Neural progenitor cell (in vitro differentiated cells): Measurements from ENCODE around the gene PEPD. TPM values are rescaled to one million over a fixed set of nuclear protein-coding genes. Genes with fewer than 3 reads are reported as not detected.

Experiments used
- DNase-seq: peaks from one replicate; pipeline ENCODE4 v3.0.0-alpha.2; 2016; ENCODE audit warnings: low spot score
- H2AFZ ChIP-seq: fragments of 200-600 bp; sonication (generic); replicated peaks from 2 replicates; pipeline ENCODE4 v1.6.1; 2016; ENCODE audit warnings: antibody characterized with exemption
- H3F3A ChIP-seq: fragments of 200-600 bp; sonication (generic); 2 replicates; pipeline ENCODE4 v1.6.1; 2016; ENCODE audit warnings: antibody characterized with exemption, low read depth
- H3K27ac ChIP-seq: fragments of 200-600 bp; sonication (generic); 2 replicates; pipeline ENCODE4 v1.5.1; 2016; ENCODE audit warnings: mild to moderate bottlenecking
- H3K27me3 ChIP-seq: fragments of 200-600 bp; sonication (generic); 2 replicates; pipeline ENCODE4 v1.6.1; 2016; ENCODE audit warnings: mild to moderate bottlenecking, moderate library complexity
- H3K36me3 ChIP-seq: fragments of 200-600 bp; sonication (generic); 2 replicates; pipeline ENCODE4 v1.5.1; 2016
- H3K4me1 ChIP-seq: fragments of 200-600 bp; sonication (generic); 2 replicates; pipeline ENCODE4 v1.6.1; 2016; ENCODE audit warnings: mixed run types
- H3K4me2 ChIP-seq: fragments of 200-600 bp; sonication (generic); 2 replicates; pipeline ENCODE4 v1.6.1; 2016
- H3K4me3 ChIP-seq: fragments of 200-600 bp; sonication (generic); 2 replicates; pipeline ENCODE4 v1.5.1; 2016
- H3K79me2 ChIP-seq: fragments of 200-600 bp; sonication (generic); 2 replicates; pipeline ENCODE4 v1.6.1; 2016; ENCODE audit warnings: low read depth
- H3K9ac ChIP-seq: fragments of 200-600 bp; sonication (generic); 2 replicates; pipeline ENCODE4 v1.6.1; 2016
- H3K9me3 ChIP-seq: fragments of 200-600 bp; sonication (generic); 2 replicates; pipeline ENCODE4 v1.5.1; 2016; ENCODE audit warnings: low read depth
- H4K20me1 ChIP-seq: fragments of 200-600 bp; sonication (generic); 2 replicates; pipeline ENCODE4 v1.6.1; 2016; ENCODE audit warnings: low read depth
- H3K27ac Mint-ChIP-seq: 3 replicates; pipeline ENCODE4 v1.8.0; 2021; ENCODE audit warnings: mixed read lengths
- H3K27me3 Mint-ChIP-seq: 2 replicates; pipeline ENCODE4 v1.8.0; 2022; ENCODE audit warnings: low read depth, mild to moderate bottlenecking, inconsistent platforms, moderate library complexity, mixed read lengths; ENCODE audit not compliant: insufficient read depth
- H3K36me3 Mint-ChIP-seq: 3 replicates; pipeline ENCODE4 v1.8.0; 2021; ENCODE audit warnings: mixed read lengths
- H3K4me1 Mint-ChIP-seq: 3 replicates; pipeline ENCODE4 v1.8.0; 2021; ENCODE audit warnings: mixed read lengths
- H3K4me3 Mint-ChIP-seq: 3 replicates; pipeline ENCODE4 v1.8.0; 2021; ENCODE audit warnings: mild to moderate bottlenecking, moderate library complexity, mixed read lengths
- H3K9me3 Mint-ChIP-seq: 3 replicates; pipeline ENCODE4 v1.8.0; 2020; ENCODE audit warnings: mixed read lengths
- CTCF ChIP-seq: fragments of 200-600 bp; sonication (generic); IDR thresholded peaks from 2 replicates; pipeline ENCODE4 v1.5.1; 2017; ENCODE audit warnings: antibody characterized with exemption, mild to moderate bottlenecking
- EZH2 ChIP-seq: fragments of 200-600 bp; sonication (generic); IDR thresholded peaks from 2 replicates; pipeline ENCODE4 v1.6.1; 2017; ENCODE audit warnings: antibody characterized with exemption, mild to moderate bottlenecking, moderate library complexity
- EZH2phosphoT487 ChIP-seq: fragments of 200-600 bp; sonication (generic); IDR thresholded peaks from 2 replicates; pipeline ENCODE4 v1.6.1; 2017; ENCODE audit warnings: antibody characterized with exemption
- total RNA-seq: library from RNA; depleted of rRNA; stranded (reverse); fragments of >200 nt; gene quantifications from 2 replicates; pipeline ENCODE4 v1.2.3, GENCODE V29; 2015; ENCODE audit warnings: low replicate concordance

PEPD gene
- total RNA-seq, 1 donor from 2014 or later = 47.0 TPM

DNA sequence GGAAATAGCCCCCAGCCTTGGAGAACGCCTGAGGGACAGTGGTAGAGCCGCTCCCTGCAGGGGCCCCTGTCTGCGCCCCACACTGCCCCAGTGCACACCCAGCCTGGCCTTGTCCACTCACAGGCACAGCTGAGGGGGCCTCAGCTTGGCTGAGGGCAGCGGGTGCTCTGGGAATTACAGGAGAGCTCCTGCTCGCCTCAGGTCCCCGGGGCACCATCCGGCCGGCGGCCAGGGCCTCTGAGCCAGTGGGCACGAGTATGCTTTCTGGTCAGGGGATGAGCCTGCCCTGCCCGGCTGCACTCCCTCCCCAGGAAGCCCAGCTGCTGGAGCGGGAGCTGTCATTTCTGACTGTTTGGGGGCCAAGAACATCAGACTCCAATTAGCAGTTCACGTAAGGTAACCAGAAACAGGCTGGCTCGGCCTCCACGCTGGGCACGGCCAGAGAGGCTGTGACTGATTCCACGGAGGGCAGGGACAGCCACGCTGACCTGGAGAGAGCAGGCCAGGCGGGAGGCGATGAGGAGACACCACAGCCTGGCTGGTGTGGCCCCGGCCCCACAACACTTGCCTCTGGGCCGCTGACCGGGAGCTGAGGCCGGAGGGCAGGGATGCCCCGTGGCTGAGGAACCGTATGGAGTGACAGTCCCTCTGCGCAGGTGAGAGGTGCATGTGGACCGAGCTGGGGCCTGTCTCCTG lies 132.7 kb downstream of the PEPD start:
- H3K36me3 Mint-ChIP-seq = no peaks in the 10 kb centered on the region
- no peaks in the 10 kb centered on the region for H3F3A ChIP-seq
- H2AFZ ChIP-seq = no peak overlapping the region
- H3K4me3 ChIP-seq = no peak overlapping the region
- peaks cover 2% of the 10 kb centered on the region for H3K27me3 Mint-ChIP-seq
- no peak for DNase-seq
- no peaks in the 10 kb centered on the region for H3K9me3 ChIP-seq
- H3K4me3 Mint-ChIP-seq = no peak overlapping the region
- H3K79me2 ChIP-seq = peaks cover 30% of the 10 kb centered on the region
- H3K27ac Mint-ChIP-seq = no peak overlapping the region
- H3K9ac ChIP-seq = no peak overlapping the region
- peaks cover 3% of the 10 kb centered on the region for H3K4me1 Mint-ChIP-seq
- TF ChIP-seq EZH2phosphoT487 (no peak), CTCF (no peak), EZH2 (no peak)
- H3K36me3 ChIP-seq = no peaks in the 10 kb centered on the region
- no peaks in the 10 kb centered on the region for H3K4me1 ChIP-seq
- H3K9me3 Mint-ChIP-seq = no peaks in the 10 kb centered on the region
- H3K27ac ChIP-seq = no peak overlapping the region
- H3K4me2 ChIP-seq = no peak overlapping the region
- H4K20me1 ChIP-seq = peaks cover 89% of the 10 kb centered on the region
- H3K27me3 ChIP-seq = no peaks in the 10 kb centered on the region

DNA sequence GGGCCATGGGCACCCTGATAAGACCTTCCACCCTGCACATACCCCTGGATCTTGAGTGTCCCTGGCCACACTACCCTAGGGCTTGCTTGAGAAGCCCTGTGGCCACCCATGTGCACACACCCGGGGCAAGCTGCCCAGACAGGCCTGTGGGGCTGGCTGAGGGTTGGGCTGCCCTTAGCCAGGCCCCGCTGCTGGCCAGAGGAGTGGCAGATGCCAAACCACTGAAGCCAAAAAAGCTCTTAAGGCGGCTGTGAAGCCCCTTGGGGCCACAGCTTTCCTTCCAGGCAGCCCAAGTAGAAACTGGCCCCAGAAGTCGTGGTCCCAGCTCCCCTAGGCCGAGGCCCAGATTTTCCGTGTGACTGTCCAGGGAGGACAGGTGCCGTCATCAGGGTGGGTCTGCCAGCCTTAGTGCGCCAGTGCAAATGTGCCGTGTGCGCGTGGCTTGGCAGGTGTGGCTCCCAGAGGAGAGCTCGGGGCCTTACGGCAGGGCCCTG lies 133.3 kb downstream of the PEPD start:
- peaks cover 2% of the 10 kb centered on the region for H3K27me3 Mint-ChIP-seq
- no peak overlapping the region for H3K27ac Mint-ChIP-seq
- Histone ChIP-seq H3K27me3 (no peaks in the 10 kb centered on the region), H4K20me1 (peaks cover 89% of the 10 kb centered on the region), H2AFZ (no peak overlapping the region), H3K9me3 (no peaks in the 10 kb centered on the region), H3K27ac (no peak overlapping the region), H3F3A (no peaks in the 10 kb centered on the region), H3K36me3 (no peaks in the 10 kb centered on the region), H3K4me2 (no peak overlapping the region), H3K4me3 (no peak overlapping the region), H3K4me1 (no peaks in the 10 kb centered on the region), H3K9ac (no peak overlapping the region), H3K79me2 (peaks cover 36% of the 10 kb centered on the region)
- no peak for TF ChIP-seq EZH2
- TF ChIP-seq CTCF = no peak
- TF ChIP-seq EZH2phosphoT487 = no peak
- no peaks in the 10 kb centered on the region for H3K36me3 Mint-ChIP-seq
- H3K4me3 Mint-ChIP-seq = no peak overlapping the region
- H3K4me1 Mint-ChIP-seq = no peaks in the 10 kb centered on the region
- no peaks in the 10 kb centered on the region for H3K9me3 Mint-ChIP-seq
- DNase-seq = no peak

DNA sequence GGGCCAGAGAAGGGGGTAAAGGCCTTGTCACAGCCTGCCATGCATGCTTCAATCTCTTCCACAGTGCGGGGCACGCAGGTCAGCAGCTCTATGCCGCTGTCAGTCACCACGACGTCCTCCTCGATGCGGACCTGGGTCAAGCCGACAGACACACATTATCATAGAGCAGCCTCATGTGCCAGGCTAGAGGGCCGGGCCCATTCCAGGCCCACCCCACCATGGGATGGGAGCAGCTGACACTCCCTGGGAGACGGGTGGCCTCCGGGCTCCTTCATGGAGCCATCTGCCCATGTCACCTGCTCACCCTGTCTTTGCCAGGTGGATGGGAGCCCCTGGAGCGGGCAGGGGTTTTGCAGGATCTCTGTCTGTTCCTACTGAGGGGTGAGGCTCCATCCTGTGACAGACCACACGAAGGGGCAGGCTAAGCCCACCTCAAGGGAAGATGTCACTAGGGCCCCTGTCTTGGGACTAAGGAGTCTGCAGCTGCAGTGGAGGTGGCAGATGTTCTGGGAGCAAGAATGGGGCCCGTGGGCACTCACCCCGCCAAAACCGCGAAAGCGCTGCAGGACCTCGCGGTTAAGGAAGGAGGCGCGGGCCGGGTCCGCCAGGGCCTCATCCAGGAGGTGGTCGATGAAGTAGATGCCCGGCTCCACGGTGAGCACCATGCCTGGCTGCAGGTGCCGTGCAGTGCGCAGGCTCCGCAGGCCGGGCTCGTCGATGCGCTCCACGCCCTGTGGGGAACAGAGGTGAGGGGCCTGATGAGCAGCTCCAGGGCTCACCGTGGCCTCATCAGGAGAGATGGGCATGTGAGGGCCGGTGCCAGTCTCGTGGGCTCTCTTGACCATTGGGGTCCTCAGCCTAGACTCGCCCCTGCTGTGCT lies 134.0 kb downstream of the PEPD start:
- H3K27ac ChIP-seq = no peak overlapping the region
- H3K4me1 ChIP-seq = no peaks in the 10 kb centered on the region
- H3K36me3 ChIP-seq = no peaks in the 10 kb centered on the region
- TF ChIP-seq EZH2 (no peak), CTCF (no peak), EZH2phosphoT487 (no peak)
- no peaks in the 10 kb centered on the region for H3K27me3 ChIP-seq
- H3K27me3 Mint-ChIP-seq = peaks cover 2% of the 10 kb centered on the region
- H3K9me3 ChIP-seq = no peaks in the 10 kb centered on the region
- H4K20me1 ChIP-seq = peaks cover 91% of the 10 kb centered on the region
- H3K9me3 Mint-ChIP-seq = no peaks in the 10 kb centered on the region
- H2AFZ ChIP-seq = no peak overlapping the region
- H3K4me2 ChIP-seq = no peak overlapping the region
- H3K4me3 ChIP-seq = no peak overlapping the region
- H3K9ac ChIP-seq = no peak overlapping the region
- H3K79me2 ChIP-seq = peaks cover 43% of the 10 kb centered on the region
- no peaks in the 10 kb centered on the region for H3K4me1 Mint-ChIP-seq
- no peaks in the 10 kb centered on the region for H3F3A ChIP-seq
- no peaks in the 10 kb centered on the region for H3K36me3 Mint-ChIP-seq
- no peak overlapping the region for H3K27ac Mint-ChIP-seq
- H3K4me3 Mint-ChIP-seq = no peak overlapping the region
- DNase-seq = no peak
